Spleen (tissue), 11 donors: ENCODE measurements around the gene RPUSD1. TPM values are rescaled to one million over a fixed set of nuclear protein-coding genes. Genes with fewer than 3 reads are reported as not detected.
A peak's percentile ranks its signal among the peaks of the same experiment; 100 is the strongest.
"Not testable (repeated sequence)": the region's sequence is repeated elsewhere in the genome, so short reads cannot be mapped to it uniquely, and the experiment has no call there.

Experiments used
- DNase-seq: peaks from one replicate; pipeline ENCODE4 v3.0.0-alpha.2; 2020
- H3K27ac ChIP-seq, 8 donors: fragments of 200-600 bp; sonication (generic) in 7 of 8; 1 replicate in 4 of 8; 2 replicates in 4 of 8; pipeline versions ENCODE4 v1.5.0 to v1.8.0; 2016 to 2021; ENCODE audit warnings: inconsistent platforms in 4 of 8, mild to moderate bottlenecking in 4 of 8, moderate library complexity in 1 of 8
- H3K27me3 ChIP-seq, 7 donors: fragments of 200-600 bp; sonication (generic) in 6 of 7; replicated peaks in 1 of 7; 1 replicate in 4 of 7; 2 replicates in 3 of 7; pipeline versions ENCODE4 v1.5.0 to v1.8.0; 2016 to 2021; ENCODE audit warnings: inconsistent platforms in 3 of 7, mild to moderate bottlenecking in 1 of 7
- H3K36me3 ChIP-seq, 6 donors: fragments of 200-600 bp; sonication (generic) in 5 of 6; 1 replicate in 4 of 6; 2 replicates in 2 of 6; pipeline versions ENCODE4 v1.5.0 to v1.8.0; 2016 to 2021; ENCODE audit warnings: inconsistent platforms in 2 of 6
- H3K4me1 ChIP-seq, 6 donors: fragments of 200-600 bp; sonication (generic) in 5 of 6; 1 replicate in 3 of 6; 2 replicates in 3 of 6; pipeline versions ENCODE4 v1.5.0 to v1.8.0; 2016 to 2021; ENCODE audit warnings: inconsistent platforms in 3 of 6
- H3K4me3 ChIP-seq, 8 donors: fragments of 200-600 bp; sonication (generic) in 7 of 8; 1 replicate in 4 of 8; 2 replicates in 4 of 8; pipeline versions ENCODE4 v1.5.0 to v1.8.0; 2016 to 2021; ENCODE audit warnings: inconsistent platforms in 4 of 8, mild to moderate bottlenecking in 4 of 8, moderate library complexity in 2 of 8
- H3K9me3 ChIP-seq, 8 donors: fragments of 200-600 bp; sonication (generic) in 7 of 8; 1 replicate in 4 of 8; 2 replicates in 4 of 8; pipeline versions ENCODE4 v1.5.0 to v1.8.0; 2016 to 2021; ENCODE audit warnings: inconsistent platforms in 4 of 8
- POLR2A ChIP-seq, 3 donors: fragments of 450-650 bp; IDR thresholded peaks; one replicate each; pipeline ENCODE4 v1.5.1; 2017; ENCODE audit warnings: antibody characterized with exemption in 3 of 3, mild to moderate bottlenecking in 1 of 3
- POLR2AphosphoS5 ChIP-seq, 3 donors: sonication (generic); formaldehyde crosslinking; IDR thresholded peaks; one replicate each; pipeline ENCODE4 v1.5.1; 2017; ENCODE audit warnings: antibody characterized with exemption in 3 of 3
- WGBS, 5 donors: extraction: QIAGEN DNeasy Blood & Tissue Kit in 3 of 5; methylation state at CpG; one replicate each; pipeline versions ENCODE4 v1.1.5 to v1.1.7; 2013 to 2018; 5-methylcytosine and 5-hydroxymethylcytosine counted together
- intact Hi-C: fragments of 100-400 bp; cut with DNase I; formaldehyde crosslinking; loops from one replicate; pipeline ENCODE4 v1.15.0; 2023; ENCODE audit warnings: low total_unique reads
- polyA plus RNA-seq, 3 donors: library from polyadenylated mRNA; stranded (reverse); fragments of 200-250 nt; gene quantifications; one replicate each; pipeline ENCODE4 v1.2.1, GENCODE V29; 2013
- total RNA-seq, 7 donors: library from RNA; depleted of rRNA in 3 of 7; stranded (reverse); fragments of >200 nt in 3 of 7; fragmentation: NEBNext Ultra II Directional in 4 of 7; extraction: Animal tissue kit (Norgen Biotek cat#: 25700) in 4 of 7; gene quantifications; one replicate each; pipeline versions ENCODE4 v1.1.0 to v1.2.1, GENCODE V29; 2016 to 2021
- TF ChIP-seq, protein P1 (sequence below), 11 experiments: fragments of 200-600 bp in 7 of 11; fragments of 450-650 bp in 4 of 11; sonication (generic) in 4 of 11; IDR thresholded peaks in 8 of 11; conservative IDR thresholded peaks in 3 of 11; 1 replicate in 7 of 11; 2 replicates in 4 of 11; pipeline versions ENCODE4 v1.4.0 to v1.8.0; 2016 to 2021; ENCODE audit warnings: antibody characterized with exemption in 11 of 11, inconsistent platforms in 4 of 11, mild to moderate bottlenecking in 1 of 11
- donor health status: healthy with polysubstance abuse.
- donor health status: DM: no; HTN: no; CAD: no; lungs with moderate emphysema.
- donor health status: DM: no; HTN: no; CAD: no.
- donor health status: Bipolar disorder and iron deficiency.
- donor health status: healthy.
- donor health status: DM: no; HTN: no; CAD: no.
- donor health status: DM: yes; HTN: yes; CAD: no.

RPUSD1 gene
- total and polyA plus RNA-seq, 10 donors: 17.9 to 34.2 (median 21.7) TPM

DNA sequence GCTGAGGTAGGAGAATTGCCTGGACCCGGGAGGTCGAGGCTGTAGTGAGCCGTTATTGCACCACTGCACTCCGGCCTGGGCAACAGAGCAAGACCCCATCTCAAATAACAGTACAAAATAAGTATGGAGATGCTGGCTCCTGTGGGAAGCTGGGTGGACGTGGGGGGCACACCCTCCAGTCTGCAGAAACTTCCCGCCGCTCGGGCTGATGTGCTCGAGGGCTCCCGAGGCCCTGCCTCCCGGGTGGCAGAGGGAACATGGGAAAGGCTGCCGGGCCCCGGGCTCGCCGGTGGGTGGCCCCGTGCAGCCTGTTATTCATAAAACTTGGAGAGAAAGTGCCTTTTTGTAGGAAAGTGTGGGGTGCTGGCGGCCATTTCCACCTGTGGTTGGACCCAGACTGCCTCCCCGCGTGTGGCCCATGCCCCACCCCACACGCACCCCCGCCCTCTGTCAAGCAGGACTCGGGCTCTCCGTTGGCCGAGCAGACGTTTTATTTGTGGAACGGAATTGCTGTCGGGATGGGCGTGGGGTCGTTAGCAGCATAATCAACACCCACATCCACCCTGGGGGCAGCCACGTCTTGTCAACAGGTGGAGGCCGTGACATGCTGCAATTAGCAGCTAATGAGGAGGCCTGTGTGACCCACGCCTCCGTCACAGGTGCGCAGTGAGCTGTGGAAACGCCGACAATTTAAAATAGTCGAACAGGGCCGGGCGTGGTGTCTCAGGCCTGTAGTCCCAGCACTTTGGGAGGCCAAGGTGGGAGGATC is 40.0 kb downstream of the RPUSD1 start:
- H3K36me3 ChIP-seq: no peaks in the 10 kb centered on the region
- H3K27ac ChIP-seq: no peak overlapping the region
- no peaks in the 10 kb centered on the region for H3K9me3 ChIP-seq
- TF ChIP-seq POLR2AphosphoS5 (IDR thresholded peaks at IDR 0.05) (no peak), POLR2A (IDR thresholded peaks at IDR 0.05) (no peak)
- TF ChIP-seq, protein P1, sequence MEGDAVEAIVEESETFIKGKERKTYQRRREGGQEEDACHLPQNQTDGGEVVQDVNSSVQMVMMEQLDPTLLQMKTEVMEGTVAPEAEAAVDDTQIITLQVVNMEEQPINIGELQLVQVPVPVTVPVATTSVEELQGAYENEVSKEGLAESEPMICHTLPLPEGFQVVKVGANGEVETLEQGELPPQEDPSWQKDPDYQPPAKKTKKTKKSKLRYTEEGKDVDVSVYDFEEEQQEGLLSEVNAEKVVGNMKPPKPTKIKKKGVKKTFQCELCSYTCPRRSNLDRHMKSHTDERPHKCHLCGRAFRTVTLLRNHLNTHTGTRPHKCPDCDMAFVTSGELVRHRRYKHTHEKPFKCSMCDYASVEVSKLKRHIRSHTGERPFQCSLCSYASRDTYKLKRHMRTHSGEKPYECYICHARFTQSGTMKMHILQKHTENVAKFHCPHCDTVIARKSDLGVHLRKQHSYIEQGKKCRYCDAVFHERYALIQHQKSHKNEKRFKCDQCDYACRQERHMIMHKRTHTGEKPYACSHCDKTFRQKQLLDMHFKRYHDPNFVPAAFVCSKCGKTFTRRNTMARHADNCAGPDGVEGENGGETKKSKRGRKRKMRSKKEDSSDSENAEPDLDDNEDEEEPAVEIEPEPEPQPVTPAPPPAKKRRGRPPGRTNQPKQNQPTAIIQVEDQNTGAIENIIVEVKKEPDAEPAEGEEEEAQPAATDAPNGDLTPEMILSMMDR (IDR thresholded peaks at IDR 0.05 in 8 of 11, conservative IDR thresholded peaks at IDR 0.05 in 3 of 11): no peak
- intact Hi-C loops: no loop called here
- H3K4me1 ChIP-seq: no peaks in the 10 kb centered on the region
- peaks cover 0 to 17% (median 0%) of the 10 kb centered on the region in 7 donors for H3K27me3 ChIP-seq
- no peak for DNase-seq
- 82 to 92% (median 86%) methylated on average over 31 to 39 of the region's 39 CpGs for WGBS, 5 donors
- no peak overlapping the region for H3K4me3 ChIP-seq

DNA sequence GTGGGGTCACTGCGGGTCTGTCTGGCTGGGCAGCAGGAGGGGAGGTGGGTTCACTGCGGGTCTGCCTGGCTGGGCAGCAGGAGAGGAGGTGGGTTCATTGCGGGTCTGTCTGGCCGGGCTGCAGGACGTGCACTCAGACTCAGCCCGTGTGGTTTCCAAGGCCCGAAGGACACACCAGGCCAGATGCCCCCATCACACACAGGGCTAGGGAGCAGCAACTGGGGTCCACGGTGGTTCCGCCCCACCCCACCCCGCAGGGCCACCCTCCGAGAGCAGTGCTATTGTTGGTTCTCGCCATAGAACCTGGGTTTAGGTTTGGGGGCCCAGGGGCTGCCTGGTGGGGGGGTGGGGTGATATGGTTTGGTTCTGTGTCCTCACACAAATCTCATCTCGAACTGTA is 41.5 kb downstream of the RPUSD1 start:
- no peak for DNase-seq
- TF ChIP-seq, protein P1 (IDR thresholded peaks at IDR 0.05 in 8 of 11, conservative IDR thresholded peaks at IDR 0.05 in 3 of 11): no peak
- TF ChIP-seq POLR2AphosphoS5 (IDR thresholded peaks at IDR 0.05): no peak
- no peak for TF ChIP-seq POLR2A (IDR thresholded peaks at IDR 0.05)
- H3K4me1 ChIP-seq: peaks cover 0 to 2% (median 0%) of the 10 kb centered on the region in 6 donors
- H3K27me3 ChIP-seq: peaks cover 0 to 24% (median 0%) of the 10 kb centered on the region in 7 donors
- 76 to 90% (median 81%) methylated on average over 6 to 13 of the region's 13 CpGs for WGBS, 5 donors
- no peaks in the 10 kb centered on the region for H3K36me3 ChIP-seq
- no peaks in the 10 kb centered on the region for H3K9me3 ChIP-seq
- intact Hi-C loops: no loop called here
- no peak overlapping the region for H3K4me3 ChIP-seq
- no peak overlapping the region for H3K27ac ChIP-seq

DNA sequence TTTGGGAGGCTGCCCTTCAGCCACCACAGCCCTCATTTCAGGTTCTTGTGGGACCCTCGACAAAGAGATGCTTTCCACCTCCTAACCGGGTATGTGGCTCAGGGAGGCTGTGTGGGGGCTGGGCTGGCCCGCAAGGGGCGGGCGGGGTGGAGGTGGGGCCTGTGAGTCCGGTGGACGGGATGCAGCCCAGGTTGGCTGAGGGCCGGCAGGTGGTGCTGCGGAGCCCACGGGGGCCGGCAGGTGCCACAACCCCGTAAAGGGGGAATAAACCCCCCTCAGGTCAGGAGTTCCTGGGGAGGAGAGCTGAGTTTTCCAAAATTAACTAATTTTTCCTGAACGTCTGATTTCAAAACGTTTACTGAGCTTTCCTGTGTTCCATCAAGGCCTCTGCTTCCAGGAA is 42.4 kb downstream of the RPUSD1 start:
- 3 to 13% (median 5%) methylated on average over 3 to 14 of the region's 14 CpGs for WGBS, 5 donors
- peaks cover 4 to 10% (median 7%) of the 10 kb centered on the region in 6 donors for H3K4me1 ChIP-seq
- no peaks in the 10 kb centered on the region for H3K36me3 ChIP-seq
- peak; percentile 78 for DNase-seq
- peaks cover 0 to 24% (median 0%) of the 10 kb centered on the region in 7 donors for H3K27me3 ChIP-seq
- intact Hi-C loops: no loop called here
- no peak for TF ChIP-seq POLR2AphosphoS5 (IDR thresholded peaks at IDR 0.05)
- TF ChIP-seq, protein P1 (IDR thresholded peaks at IDR 0.05 in 8 of 11, conservative IDR thresholded peaks at IDR 0.05 in 3 of 11): peak in 4 of 11 experiments; percentile 21 to 52 (median 34)
- no peak for TF ChIP-seq POLR2A (IDR thresholded peaks at IDR 0.05)
- H3K9me3 ChIP-seq: no peaks in the 10 kb centered on the region
- H3K4me3 ChIP-seq: no peak overlapping the region
- no peak overlapping the region for H3K27ac ChIP-seq

DNA sequence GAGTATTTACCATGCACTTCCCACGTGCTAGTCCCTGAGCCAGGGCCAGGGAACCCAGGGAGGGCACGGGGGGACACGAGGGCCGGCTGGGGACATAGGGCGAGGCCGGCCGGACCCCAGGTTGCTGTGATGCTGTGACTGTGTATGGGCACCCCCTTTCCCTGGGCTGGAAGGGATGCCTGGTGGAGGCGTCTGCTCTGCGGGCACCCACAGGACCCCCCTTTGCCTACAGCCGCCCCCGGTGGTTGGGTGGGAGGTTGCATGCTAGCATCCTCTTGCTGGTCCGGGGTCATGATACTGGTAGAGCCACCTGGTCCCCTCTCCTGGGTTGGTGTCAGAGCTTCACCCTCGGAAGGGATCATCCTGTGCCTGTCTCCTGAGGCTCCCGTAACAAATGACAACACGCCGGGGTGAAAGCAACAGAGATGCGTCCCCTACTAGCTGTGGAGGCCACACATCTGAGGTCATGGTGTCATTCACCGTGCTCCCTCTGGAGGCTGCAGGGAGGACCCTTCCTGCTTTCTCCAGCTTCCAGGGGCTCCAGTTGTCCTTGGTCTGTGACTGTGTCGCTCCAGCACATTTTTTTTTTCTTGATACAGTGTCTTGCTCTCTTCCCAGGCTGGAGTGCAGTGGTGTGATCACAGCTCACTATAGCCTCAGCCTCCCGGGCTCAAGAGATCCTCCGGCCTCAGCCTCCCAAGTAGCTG is 44.2 kb downstream of the RPUSD1 start:
- H3K27ac ChIP-seq: no peak overlapping the region
- intact Hi-C loops: no loop called here
- no peaks in the 10 kb centered on the region for H3K9me3 ChIP-seq
- DNase-seq: peak; percentile 75
- 79 to 89% (median 85%) methylated on average over 17 to 21 of the region's 21 CpGs for WGBS, 5 donors
- TF ChIP-seq, protein P1 (IDR thresholded peaks at IDR 0.05 in 8 of 11, conservative IDR thresholded peaks at IDR 0.05 in 3 of 11): no peak
- TF ChIP-seq POLR2AphosphoS5 (IDR thresholded peaks at IDR 0.05): no peak
- TF ChIP-seq POLR2A (IDR thresholded peaks at IDR 0.05): no peak
- H3K4me1 ChIP-seq: peaks cover 14 to 26% (median 22%) of the 10 kb centered on the region in 6 donors
- peaks cover 0 to 24% (median 0%) of the 10 kb centered on the region in 7 donors for H3K27me3 ChIP-seq
- peaks cover 0 to 7% (median 0%) of the 10 kb centered on the region in 6 donors for H3K36me3 ChIP-seq
- no peak overlapping the region for H3K4me3 ChIP-seq

DNA sequence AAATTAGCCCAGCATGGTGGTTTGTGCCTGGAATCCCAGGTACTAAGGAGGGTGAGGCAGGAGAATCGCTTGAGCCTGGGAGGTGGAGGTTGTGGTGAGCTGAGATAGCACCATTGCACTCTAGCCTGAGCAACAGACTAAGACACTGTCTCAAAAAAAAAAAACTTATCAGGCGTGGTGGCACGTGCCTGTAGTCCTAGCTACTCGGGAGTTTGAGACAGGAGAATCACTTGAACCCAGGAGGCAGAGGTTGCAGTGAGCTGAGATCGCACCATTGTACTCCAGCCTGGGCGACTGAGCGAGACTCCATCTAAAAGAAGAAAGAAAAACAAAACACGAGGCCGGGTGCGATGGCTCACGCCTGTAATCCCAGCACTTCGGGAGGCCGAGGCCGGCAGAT is 45.3 kb downstream of the RPUSD1 start:
- peaks cover 0 to 18% (median 2%) of the 10 kb centered on the region in 6 donors for H3K36me3 ChIP-seq
- peaks cover 14 to 36% (median 23%) of the 10 kb centered on the region in 6 donors for H3K4me1 ChIP-seq
- intact Hi-C loops, H3K4me3 ChIP-seq, DNase-seq, H3K9me3 ChIP-seq, H3K27ac ChIP-seq: not testable (repeated sequence)
- H3K27me3 ChIP-seq: peaks cover 0 to 24% (median 0%) of the 10 kb centered on the region in 7 donors
- WGBS, 5 donors: 84 to 91% (median 89%) methylated on average over 14 of the region's 14 CpGs
